ENCODE measurements around the gene PSMD3. TPM values are rescaled to one million over a fixed set of nuclear protein-coding genes. Genes with fewer than 3 reads are reported as not detected.

Gene PSMD3
- polyA plus RNA-seq, 2 of the 4 experiments (the other 2 are of a cell fraction), result 87.7 to 193 TPM

GRCh38 chr17:39981766-39982375 is 1.3 kb downstream of the PSMD3 start:
- ATAC-seq (no peak), DNase-seq (ENCODE audit: low read depth in 1 of 2, low spot score in 1 of 2) (no peak), FAIRE-seq (no peak)
- ChIA-PET CTCF (interaction anchor here (0.6 to 19.9 kb wide), 14 partner anchors 8 to 599 kb away, joined by 3 to 405 read pairs (median 4); partner anchors contain the start of gene GSDMA), POLR2A (interaction anchor here (1.3 to 2.1 kb wide), 2 partner anchors 10 to 20 kb away, joined by 3 to 13 read pairs; no protein-coding TSS in a partner anchor)
- Histone ChIP-seq H3K4me2 (peak overlapping the region; percentile 91), H3K4me3 (peak overlapping the region; percentile 89), H3K27ac (peak overlapping the region; percentile 93 to 95), H3K4me1 (peaks cover 20% of the 10 kb centered on the region), H3K9me3 (no peaks in the 10 kb centered on the region)
- TF ChIP-seq HES2 (IDR thresholded peaks at IDR 0.05) (no peak), CBX2 (IDR thresholded peaks at IDR 0.05; ENCODE audit: borderline replicate concordance, low read depth) (no peak)
- 12% methylated on average over 7 of the region's 7 CpGs for WGBS (ENCODE audit: missing lambda C conversion rate)

GRCh38 chr17:39988206-39988810 is 7.7 kb downstream of the PSMD3 start:
- POLR2A ChIA-PET, result no interaction called here
- FAIRE-seq, result no peak
- TF ChIP-seq HOXB5 (CRISPR knock-in tag; IDR thresholded peaks at IDR 0.05), result no peak
- no peak for TF ChIP-seq CTCF (IDR thresholded peaks at IDR 0.05)
- no peak for TF ChIP-seq JUN (IDR thresholded peaks at IDR 0.05)
- TF ChIP-seq BHLHE40 (IDR thresholded peaks at IDR 0.05; ENCODE audit: low read depth, low read length), result no peak
- no peak for TF ChIP-seq HES2 (IDR thresholded peaks at IDR 0.05)
- TF ChIP-seq REST (IDR thresholded peaks at IDR 0.05), result no peak
- no peak for TF ChIP-seq ZC3H11A (IDR thresholded peaks at IDR 0.05)
- no peak for TF ChIP-seq FOSL2 (IDR thresholded peaks at IDR 0.05)
- no peak for TF ChIP-seq FOSL2 (CRISPR knock-in tag; IDR thresholded peaks at IDR 0.05)
- TF ChIP-seq BCL3 (IDR thresholded peaks at IDR 0.05), result no peak
- no peak for TF ChIP-seq TFCP2L1 (CRISPR knock-in tag; IDR thresholded peaks at IDR 0.05)
- no peak for TF ChIP-seq E2F6 (IDR thresholded peaks at IDR 0.05; ENCODE audit: borderline replicate concordance, low read depth)
- TF ChIP-seq MAX (IDR thresholded peaks at IDR 0.05), result no peak
- TF ChIP-seq RARB (CRISPR knock-in tag; IDR thresholded peaks at IDR 0.05), result no peak
- TF ChIP-seq GATA3 (IDR thresholded peaks at IDR 0.05; ENCODE audit: borderline replicate concordance), result no peak
- no peak for TF ChIP-seq RFX5 (IDR thresholded peaks at IDR 0.05)
- 91% methylated on average over 11 of the region's 11 CpGs for WGBS (ENCODE audit: missing lambda C conversion rate)
- no peak for ATAC-seq
- CTCF ChIA-PET, result interaction anchor here (1.0 to 4.2 kb wide), 5 partner anchors 8 to 39 kb away, joined by 3 to 27 read pairs (median 8); partner anchors contain the start of gene PSMD3
- H3K4me1 ChIP-seq, result no peaks in the 10 kb centered on the region; the same call in 2 of the 3 replicates
- no peak for DNase-seq (ENCODE audit: low read depth in 1 of 2, low spot score in 1 of 2)
- no peak overlapping the region for H3K4me3 ChIP-seq
- no peak overlapping the region for H3K4me2 ChIP-seq
- no peak overlapping the region for H3K27ac ChIP-seq
- H3K9me3 ChIP-seq, result no peaks in the 10 kb centered on the region
